Karpas-422 (cell line): ENCODE results near the gene FAM210A. TPM values are rescaled to one million over a fixed set of nuclear protein-coding genes. Genes with fewer than 3 reads are reported as not detected.

Source experiments
- DNase-seq: peaks from one replicate; pipeline ENCODE4 v3.0.0-alpha.2; 2015
- H2AFZ ChIP-seq: fragments of 200-600 bp; sonication (generic); 2 replicates; pipeline ENCODE4 v1.6.1; 2014; ENCODE audit warnings: antibody characterized with exemption, low read length, mixed read lengths
- H3K27ac ChIP-seq: fragments of 200-600 bp; sonication (generic); 2 replicates; pipeline ENCODE4 v1.5.1; 2014; ENCODE audit warnings: mild to moderate bottlenecking, low read length, moderate library complexity
- H3K27me3 ChIP-seq: fragments of 200-600 bp; sonication (generic); 2 replicates; pipeline ENCODE4 v1.6.1; 2014; ENCODE audit warnings: low read length, mixed read lengths
- H3K36me3 ChIP-seq: fragments of 200-600 bp; sonication (generic); 2 replicates; pipeline ENCODE4 v1.6.1; 2014; ENCODE audit warnings: low read length, mixed read lengths; ENCODE audit not compliant: insufficient read depth
- H3K4me1 ChIP-seq: fragments of 200-600 bp; sonication (generic); 2 replicates; pipeline ENCODE4 v1.6.1; 2014; ENCODE audit warnings: mild to moderate bottlenecking, low read length, mixed read lengths
- H3K4me2 ChIP-seq: fragments of 200-600 bp; sonication (generic); 2 replicates; pipeline ENCODE4 v1.6.1; 2014; ENCODE audit warnings: low read length, low read depth, mild to moderate bottlenecking; ENCODE audit not compliant: poor library complexity, severe bottlenecking
- H3K4me3 ChIP-seq: fragments of 200-600 bp; sonication (generic); 2 replicates; pipeline ENCODE4 v1.5.1; 2014; ENCODE audit warnings: mild to moderate bottlenecking, antibody characterized with exemption, low read length, mixed read lengths
- H3K79me2 ChIP-seq: fragments of 200-600 bp; sonication (generic); 2 replicates; pipeline ENCODE4 v1.6.1; 2014; ENCODE audit warnings: mild to moderate bottlenecking, low read length, mixed read lengths
- H3K9ac ChIP-seq: fragments of 200-600 bp; sonication (generic); 2 replicates; pipeline ENCODE4 v1.6.0; 2014; ENCODE audit warnings: low read length
- H3K9me2 ChIP-seq: fragments of 200-600 bp; sonication (generic), shearing (Covaris generic); replicated peaks from 2 replicates; pipeline ENCODE4 v1.6.0; 2014; ENCODE audit warnings: mild to moderate bottlenecking, low read length, moderate library complexity; ENCODE audit not compliant: insufficient read depth
- H3K9me3 ChIP-seq: fragments of 300-700, 200-600 bp; sonication (generic); 2 replicates; pipeline ENCODE4 v1.6.1; 2014; ENCODE audit warnings: low read length, mixed read lengths
- H4K20me1 ChIP-seq: fragments of 200-600 bp; sonication (generic); 2 replicates; pipeline ENCODE4 v1.6.1; 2014; ENCODE audit warnings: mild to moderate bottlenecking, antibody characterized with exemption, low read length, low read depth; ENCODE audit not compliant: insufficient read depth
- total RNA-seq: library from RNA; depleted of rRNA; stranded (reverse); fragments of >200 nt; shearing (Covaris generic); gene quantifications from 2 replicates; pipeline ENCODE4 v1.2.3, GENCODE V29; 2014; ENCODE audit warnings: low replicate concordance

The FAM210A gene
- total RNA-seq, 1 experiment from 2014 or later = 48.3 TPM

DNA sequence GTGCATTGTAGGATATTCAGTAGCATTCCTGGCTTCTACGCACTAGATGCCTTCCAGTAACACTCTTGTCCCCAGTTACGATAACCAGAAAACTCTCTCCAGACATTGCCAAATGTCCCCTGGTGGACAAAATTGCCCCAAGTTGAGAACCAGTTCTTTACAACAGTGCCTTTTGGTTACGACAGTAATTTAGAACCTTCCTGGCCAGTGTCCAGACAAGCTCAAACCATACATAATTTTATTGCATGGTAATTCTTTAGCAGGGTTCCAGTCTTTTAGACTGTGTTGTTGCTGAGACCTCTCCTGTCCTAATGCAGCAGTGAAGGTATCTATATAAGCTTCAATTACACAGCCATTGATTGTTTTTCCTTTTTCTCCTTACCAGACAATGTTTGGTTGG, 20.3 kb upstream of the FAM210A start:
- Histone ChIP-seq H3K4me1 (no peaks in the 10 kb centered on the region; the same call in 1 of the 2 replicates), H3K9me2 (no peaks in the 10 kb centered on the region), H3K9ac (no peak overlapping the region), H3K9me3 (no peaks in the 10 kb centered on the region), H3K79me2 (peaks cover 12% of the 10 kb centered on the region; the same call in 1 of the 2 replicates), H3K4me2 (no peak overlapping the region), H3K36me3 (peaks cover 63% of the 10 kb centered on the region), H2AFZ (no peak overlapping the region), H4K20me1 (no peaks in the 10 kb centered on the region), H3K27me3 (no peaks in the 10 kb centered on the region), H3K27ac (no peak overlapping the region), H3K4me3 (no peak overlapping the region)
- DNase-seq = no peak

DNA sequence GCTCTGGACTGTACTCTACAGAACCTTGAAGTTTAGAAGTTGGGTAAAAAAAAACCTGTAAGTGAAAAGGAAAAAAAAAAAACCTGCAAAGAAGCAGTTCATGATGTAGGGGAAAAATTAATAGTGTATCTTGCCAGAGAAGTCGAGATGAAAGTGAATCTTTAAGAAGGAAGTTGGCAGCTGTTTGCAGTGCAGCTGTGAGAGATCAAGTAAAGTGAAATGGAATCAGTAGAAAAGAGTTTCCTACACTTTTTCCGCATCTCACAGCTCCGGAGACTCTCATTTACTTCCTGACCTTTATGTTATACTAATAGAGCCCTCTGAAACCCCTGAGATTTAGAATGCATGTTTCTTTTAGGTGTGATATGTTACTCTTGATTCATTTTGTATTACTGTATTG, 19.3 kb upstream of the FAM210A start:
- H3K9me3 ChIP-seq = no peaks in the 10 kb centered on the region
- H4K20me1 ChIP-seq = no peaks in the 10 kb centered on the region
- peaks cover 69% of the 10 kb centered on the region for H3K36me3 ChIP-seq
- H3K27me3 ChIP-seq = no peaks in the 10 kb centered on the region
- H3K79me2 ChIP-seq = peaks cover 14% of the 10 kb centered on the region; the same call in 1 of the 2 replicates
- H3K9me2 ChIP-seq = no peaks in the 10 kb centered on the region
- no peaks in the 10 kb centered on the region; the same call in 1 of the 2 replicates for H3K4me1 ChIP-seq
- no peak for DNase-seq
- H3K9ac ChIP-seq = no peak overlapping the region
- no peak overlapping the region for H3K4me3 ChIP-seq
- no peak overlapping the region for H3K27ac ChIP-seq
- no peak overlapping the region for H2AFZ ChIP-seq
- H3K4me2 ChIP-seq = no peak overlapping the region

DNA sequence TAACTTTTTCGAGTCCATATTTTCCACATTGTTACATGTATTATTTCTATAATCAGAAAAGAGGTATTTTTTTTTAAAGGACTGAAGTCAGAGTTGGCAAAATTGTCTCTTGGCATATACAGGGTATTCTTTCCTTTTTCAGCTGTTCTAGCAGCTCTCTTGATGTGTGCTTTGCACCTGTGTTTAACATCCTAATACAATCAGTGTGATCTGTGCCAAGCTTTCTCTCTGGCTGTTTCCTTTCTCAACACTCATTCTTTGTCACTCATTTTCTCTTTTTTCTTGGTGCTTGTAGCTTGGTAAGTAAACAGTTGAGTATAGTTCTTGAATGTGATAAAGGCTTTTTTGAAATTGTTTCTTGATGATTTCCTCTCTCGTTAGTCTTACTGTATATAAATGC, 9.3 kb upstream of the FAM210A start:
- no peak overlapping the region for H3K4me3 ChIP-seq
- no peak overlapping the region for H3K9ac ChIP-seq
- H3K36me3 ChIP-seq = peaks cover 77% of the 10 kb centered on the region
- no peak for DNase-seq
- no peaks in the 10 kb centered on the region for H3K9me3 ChIP-seq
- peaks cover 53% of the 10 kb centered on the region for H3K79me2 ChIP-seq
- no peaks in the 10 kb centered on the region; the same call in 1 of the 2 replicates for H4K20me1 ChIP-seq
- peaks cover 5% of the 10 kb centered on the region; the same call in 1 of the 2 replicates for H3K4me1 ChIP-seq
- no peaks in the 10 kb centered on the region for H3K27me3 ChIP-seq
- H3K4me2 ChIP-seq = no peak overlapping the region
- no peaks in the 10 kb centered on the region for H3K9me2 ChIP-seq
- H3K27ac ChIP-seq = no peak overlapping the region
- H2AFZ ChIP-seq = no peak overlapping the region

DNA sequence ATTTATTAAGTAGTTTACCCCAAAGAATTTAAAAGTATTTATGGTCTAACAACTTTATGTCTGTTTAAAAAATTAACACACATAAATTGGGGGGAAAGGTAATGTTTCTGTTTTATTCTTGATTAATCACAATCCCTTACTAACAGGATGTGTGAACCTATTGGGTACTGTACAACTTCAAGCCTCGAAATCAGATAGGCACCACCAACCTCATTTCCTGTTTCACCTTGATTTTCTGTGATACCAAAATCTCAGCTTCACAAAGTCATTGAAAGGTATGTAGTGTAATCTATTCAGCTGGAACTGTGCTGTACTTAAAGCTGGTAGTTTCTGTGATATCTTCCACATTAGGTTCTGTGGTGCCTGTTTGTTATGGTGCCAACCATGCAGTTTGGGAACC, 4.1 kb upstream of the FAM210A start:
- H3K4me2 ChIP-seq = no peak overlapping the region
- H3K9ac ChIP-seq = no peak overlapping the region
- H3K79me2 ChIP-seq = peaks cover 89% of the 10 kb centered on the region
- H3K4me1 ChIP-seq = peaks cover 21% of the 10 kb centered on the region
- DNase-seq = no peak
- no peaks in the 10 kb centered on the region for H3K27me3 ChIP-seq
- H4K20me1 ChIP-seq = peaks cover 3% of the 10 kb centered on the region; the same call in 1 of the 2 replicates
- no peaks in the 10 kb centered on the region for H3K9me3 ChIP-seq
- H3K27ac ChIP-seq = no peak overlapping the region
- no peak overlapping the region for H2AFZ ChIP-seq
- peaks cover 32% of the 10 kb centered on the region for H3K36me3 ChIP-seq
- H3K9me2 ChIP-seq = no peaks in the 10 kb centered on the region
- no peak overlapping the region for H3K4me3 ChIP-seq

DNA sequence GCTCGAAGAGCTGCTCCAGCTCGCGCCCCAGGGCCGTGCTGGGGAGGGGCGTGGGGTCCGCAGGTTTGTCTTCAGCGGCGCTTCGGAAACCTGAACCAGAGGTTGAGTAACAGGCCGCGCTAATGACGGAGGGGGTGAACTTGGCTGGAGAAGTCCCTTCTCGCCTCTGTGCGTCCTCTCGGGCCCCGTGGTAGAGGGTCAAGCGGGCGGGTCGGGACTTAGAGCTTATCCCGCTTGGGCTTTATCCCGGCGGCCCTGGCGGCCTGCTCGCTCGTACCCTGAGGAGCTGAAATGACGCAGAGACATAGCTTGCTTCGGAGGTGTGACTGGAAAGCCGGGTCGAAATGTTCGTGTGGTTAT, 594 bp upstream of the FAM210A start:
- Histone ChIP-seq H3K79me2 (peaks cover 98% of the 10 kb centered on the region), H4K20me1 (peaks cover 3% of the 10 kb centered on the region; the same call in 1 of the 2 replicates), H3K27me3 (no peaks in the 10 kb centered on the region), H3K36me3 (peaks cover 6% of the 10 kb centered on the region; the same call in 1 of the 2 replicates), H2AFZ (peak overlapping the region; percentile 50; the same call in 1 of the 2 replicates), H3K9me3 (no peaks in the 10 kb centered on the region), H3K4me2 (peak overlapping the region; percentile 91), H3K9me2 (no peaks in the 10 kb centered on the region), H3K27ac (no peak overlapping the region; the same call in 1 of the 2 replicates), H3K4me1 (peaks cover 43% of the 10 kb centered on the region), H3K4me3 (peak overlapping the region; percentile 90), H3K9ac (peak overlapping the region; percentile 82)
- DNase-seq = peak; percentile 68

DNA sequence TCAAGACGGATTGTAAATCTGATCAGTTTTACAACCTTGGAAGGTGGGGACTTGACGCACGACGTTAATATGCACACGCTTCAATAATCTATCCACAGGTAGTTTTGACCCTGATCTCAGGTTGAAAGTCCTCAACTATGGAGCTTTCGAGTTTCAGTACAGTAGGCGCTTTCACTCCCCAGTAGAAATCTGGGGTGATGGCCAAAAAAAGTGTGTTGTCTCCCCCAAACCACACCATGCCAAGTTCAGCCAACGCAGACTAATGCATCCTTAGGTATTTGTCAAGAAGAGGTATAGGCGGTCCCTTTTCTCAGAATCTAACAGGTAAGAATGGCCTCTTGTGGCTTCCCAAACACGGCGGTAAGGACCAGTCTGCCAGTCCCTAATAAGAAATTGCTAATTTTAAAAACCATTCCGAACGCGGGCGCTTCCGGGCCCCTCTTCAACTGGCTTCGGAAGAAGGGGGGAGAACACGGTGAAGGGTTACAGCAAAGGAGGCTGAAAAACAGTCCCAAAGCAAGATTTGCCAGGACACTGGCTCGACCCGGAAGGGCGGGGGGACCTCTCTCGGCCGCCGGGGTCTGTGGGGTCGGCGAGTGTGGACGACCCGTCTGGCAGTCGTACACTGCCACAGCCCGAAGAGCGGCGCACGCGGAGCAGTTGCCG, 659 bp downstream of the FAM210A start:
- peak; percentile 70 for DNase-seq
- Histone ChIP-seq H3K27me3 (no peaks in the 10 kb centered on the region), H2AFZ (peak overlapping the region; percentile 47), H3K79me2 (peaks cover 99% of the 10 kb centered on the region), H3K9ac (peak overlapping the region; percentile 82), H3K4me2 (peak overlapping the region; percentile 91), H3K36me3 (peaks cover 12% of the 10 kb centered on the region), H3K9me3 (no peaks in the 10 kb centered on the region), H3K9me2 (no peaks in the 10 kb centered on the region), H3K4me1 (peaks cover 38% of the 10 kb centered on the region), H4K20me1 (peaks cover 3% of the 10 kb centered on the region; the same call in 1 of the 2 replicates), H3K4me3 (peak overlapping the region; percentile 90), H3K27ac (peak overlapping the region; percentile 28; the same call in 1 of the 2 replicates)

DNA sequence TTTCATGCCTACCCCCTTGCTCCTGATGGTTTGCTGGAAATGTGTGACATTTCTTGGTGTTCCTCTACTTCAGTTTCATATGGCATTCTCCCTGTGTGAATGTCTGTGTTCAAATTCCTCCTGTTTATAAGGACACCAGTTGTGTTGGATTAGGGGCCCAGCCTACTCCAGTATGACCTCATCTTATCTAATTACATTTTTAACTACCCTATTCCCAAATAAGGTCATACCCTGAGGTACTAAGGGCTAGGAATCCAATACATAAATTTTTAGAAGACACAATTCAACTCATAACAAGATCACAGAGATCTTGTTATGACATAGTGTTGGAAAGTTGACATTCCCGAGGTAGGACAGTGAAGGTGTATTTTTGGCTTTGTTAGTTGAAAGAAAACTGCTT, 5.5 kb downstream of the FAM210A start:
- Histone ChIP-seq H3K4me2 (no peak overlapping the region), H3K9ac (no peak overlapping the region), H3K36me3 (peaks cover 51% of the 10 kb centered on the region), H3K79me2 (peaks cover 100% of the 10 kb centered on the region), H3K27ac (no peak overlapping the region), H3K9me2 (no peaks in the 10 kb centered on the region), H3K9me3 (0 out of 2 replicates have a peak, but pooled peaks cover 4% of the 10 kb centered on the region), H3K4me1 (peaks cover 22% of the 10 kb centered on the region), H2AFZ (no peak overlapping the region), H3K27me3 (no peaks in the 10 kb centered on the region), H4K20me1 (no peaks in the 10 kb centered on the region), H3K4me3 (no peak overlapping the region)
- DNase-seq = no peak

DNA sequence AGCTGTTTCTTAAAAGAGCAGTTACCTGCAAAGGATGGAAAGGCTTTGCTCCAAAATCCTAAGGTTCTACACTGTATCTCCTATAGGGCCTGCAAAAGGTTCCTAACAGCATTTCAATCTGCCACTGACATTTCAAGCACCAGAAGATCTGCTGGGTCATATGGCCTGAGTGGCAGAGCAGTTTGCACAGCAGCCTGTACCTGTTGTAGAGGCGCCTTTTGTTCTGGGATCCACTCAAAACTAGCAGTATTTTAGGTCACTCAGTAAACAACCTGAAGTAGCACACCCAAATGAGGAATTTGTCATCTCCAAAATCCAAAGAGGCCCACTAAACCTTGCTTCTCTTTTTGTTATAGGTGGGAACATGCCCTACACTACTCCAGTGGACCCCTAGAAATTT, 6.2 kb downstream of the FAM210A start:
- H2AFZ ChIP-seq = no peak overlapping the region

More for the DNA sequence above, 6.2 kb downstream of the FAM210A start:
- H3K4me3 ChIP-seq = no peak overlapping the region
- 0 out of 2 replicates have a peak, but pooled peaks cover 4% of the 10 kb centered on the region for H3K9me3 ChIP-seq
- no peak overlapping the region for H3K4me2 ChIP-seq
- H3K36me3 ChIP-seq = peaks cover 55% of the 10 kb centered on the region
- no peak overlapping the region for H3K27ac ChIP-seq
- DNase-seq = no peak
- H3K79me2 ChIP-seq = peaks cover 100% of the 10 kb centered on the region
- peaks cover 20% of the 10 kb centered on the region for H3K4me1 ChIP-seq
- H3K27me3 ChIP-seq = no peaks in the 10 kb centered on the region
- no peaks in the 10 kb centered on the region for H3K9me2 ChIP-seq
- no peaks in the 10 kb centered on the region for H4K20me1 ChIP-seq
- H3K9ac ChIP-seq = no peak overlapping the region
